ENCODE data around the gene NPHS1. TPM values are rescaled to one million over a fixed set of nuclear protein-coding genes. Genes with fewer than 3 reads are reported as not detected.

Gene NPHS1
- total RNA-seq, 3 donors from 2014 or later (not counting 1 experiment from before 2014, with no cell fraction given), result 0.93 TPM; not detected in 2

GRCh38 chr19:35788205-35788960 is 63.9 kb downstream of the NPHS1 start:
- ATAC-seq (no peak), DNase-seq (no peak)
- H3K27me3 Mint-ChIP-seq (ENCODE audit: low read depth in 2 of 2), result peaks cover 0 to 4% of the 10 kb centered on the region in 2 donors
- TF ChIP-seq, protein P1, sequence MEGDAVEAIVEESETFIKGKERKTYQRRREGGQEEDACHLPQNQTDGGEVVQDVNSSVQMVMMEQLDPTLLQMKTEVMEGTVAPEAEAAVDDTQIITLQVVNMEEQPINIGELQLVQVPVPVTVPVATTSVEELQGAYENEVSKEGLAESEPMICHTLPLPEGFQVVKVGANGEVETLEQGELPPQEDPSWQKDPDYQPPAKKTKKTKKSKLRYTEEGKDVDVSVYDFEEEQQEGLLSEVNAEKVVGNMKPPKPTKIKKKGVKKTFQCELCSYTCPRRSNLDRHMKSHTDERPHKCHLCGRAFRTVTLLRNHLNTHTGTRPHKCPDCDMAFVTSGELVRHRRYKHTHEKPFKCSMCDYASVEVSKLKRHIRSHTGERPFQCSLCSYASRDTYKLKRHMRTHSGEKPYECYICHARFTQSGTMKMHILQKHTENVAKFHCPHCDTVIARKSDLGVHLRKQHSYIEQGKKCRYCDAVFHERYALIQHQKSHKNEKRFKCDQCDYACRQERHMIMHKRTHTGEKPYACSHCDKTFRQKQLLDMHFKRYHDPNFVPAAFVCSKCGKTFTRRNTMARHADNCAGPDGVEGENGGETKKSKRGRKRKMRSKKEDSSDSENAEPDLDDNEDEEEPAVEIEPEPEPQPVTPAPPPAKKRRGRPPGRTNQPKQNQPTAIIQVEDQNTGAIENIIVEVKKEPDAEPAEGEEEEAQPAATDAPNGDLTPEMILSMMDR (IDR thresholded peaks at IDR 0.05), result no peak
- Histone ChIP-seq H3K4me1 (ENCODE audit: control insufficient read depth, insufficient read depth, low read length) (no peaks in the 10 kb centered on the region), H3K9me3 (ENCODE audit: control insufficient read depth, insufficient read depth, low read length) (no peaks in the 10 kb centered on the region), H3K27ac (ENCODE audit: low read length) (no peak overlapping the region), H3K27me3 (ENCODE audit: control insufficient read depth, insufficient read depth, low read length) (no peaks in the 10 kb centered on the region), H3K36me3 (ENCODE audit: control insufficient read depth, insufficient read depth, low read length) (no peaks in the 10 kb centered on the region), H3K4me3 (ENCODE audit: low read length) (no peak overlapping the region)
- intact Hi-C loops (cut with micrococcal nuclease), result no loop called here
- H3K36me3 Mint-ChIP-seq, result no peaks in the 10 kb centered on the region
- no peak overlapping the region for H3K27ac Mint-ChIP-seq
- peaks cover 1 to 5% of the 10 kb centered on the region in 2 donors for H3K4me1 Mint-ChIP-seq
- 86% methylated on average over 7 of the region's 12 CpGs for WGBS (ENCODE audit: insufficient coverage)
- no peaks in the 10 kb centered on the region for H3K9me3 Mint-ChIP-seq
- no peak overlapping the region for H3K4me3 Mint-ChIP-seq

DNA sequence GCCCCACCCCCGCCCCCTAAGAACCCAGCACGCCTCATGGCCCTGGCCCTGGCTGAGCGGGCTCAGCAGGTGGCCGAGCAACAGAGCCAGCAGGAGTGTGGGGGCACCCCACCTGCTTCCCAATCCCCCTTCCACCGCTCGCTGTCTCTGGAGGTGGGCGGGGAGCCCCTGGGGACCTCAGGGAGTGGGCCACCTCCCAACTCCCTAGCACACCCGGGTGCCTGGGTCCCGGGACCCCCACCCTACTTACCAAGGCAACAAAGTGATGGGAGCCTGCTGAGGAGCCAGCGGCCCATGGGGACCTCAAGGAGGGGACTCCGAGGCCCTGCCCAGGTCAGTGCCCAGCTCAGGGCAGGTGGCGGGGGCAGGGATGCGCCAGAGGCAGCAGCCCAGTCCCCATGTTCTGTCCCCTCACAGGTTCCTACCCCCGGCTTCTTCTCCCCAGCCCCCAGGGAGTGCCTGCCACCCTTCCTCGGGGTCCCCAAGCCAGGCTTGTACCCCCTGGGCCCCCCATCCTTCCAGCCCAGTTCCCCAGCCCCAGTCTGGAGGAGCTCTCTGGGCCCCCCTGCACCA is 65.0 kb downstream of the NPHS1 start:
- TF ChIP-seq, protein P1 (IDR thresholded peaks at IDR 0.05), result no peak
- H3K36me3 ChIP-seq (ENCODE audit: control insufficient read depth, insufficient read depth, low read length), result peaks cover 4% of the 10 kb centered on the region
- H3K4me3 ChIP-seq (ENCODE audit: low read length), result no peak overlapping the region
- WGBS (ENCODE audit: insufficient coverage), result 95% methylated on average over 15 of the region's 15 CpGs
- ATAC-seq (no peak), DNase-seq (no peak)
- no peak overlapping the region for H3K27ac ChIP-seq (ENCODE audit: low read length)
- no peaks in the 10 kb centered on the region for H3K27me3 ChIP-seq (ENCODE audit: control insufficient read depth, insufficient read depth, low read length)
- Mint-ChIP-seq H3K27me3 (ENCODE audit: low read depth in 2 of 2) (no peaks in the 10 kb centered on the region), H3K9me3 (no peaks in the 10 kb centered on the region), H3K4me1 (peaks cover 7 to 10% of the 10 kb centered on the region in 2 donors), H3K27ac (no peak overlapping the region), H3K4me3 (no peak overlapping the region), H3K36me3 (no peaks in the 10 kb centered on the region)
- no peaks in the 10 kb centered on the region for H3K9me3 ChIP-seq (ENCODE audit: control insufficient read depth, insufficient read depth, low read length)
- intact Hi-C loops (cut with micrococcal nuclease), result no loop called here
- H3K4me1 ChIP-seq (ENCODE audit: control insufficient read depth, insufficient read depth, low read length), result no peaks in the 10 kb centered on the region

DNA sequence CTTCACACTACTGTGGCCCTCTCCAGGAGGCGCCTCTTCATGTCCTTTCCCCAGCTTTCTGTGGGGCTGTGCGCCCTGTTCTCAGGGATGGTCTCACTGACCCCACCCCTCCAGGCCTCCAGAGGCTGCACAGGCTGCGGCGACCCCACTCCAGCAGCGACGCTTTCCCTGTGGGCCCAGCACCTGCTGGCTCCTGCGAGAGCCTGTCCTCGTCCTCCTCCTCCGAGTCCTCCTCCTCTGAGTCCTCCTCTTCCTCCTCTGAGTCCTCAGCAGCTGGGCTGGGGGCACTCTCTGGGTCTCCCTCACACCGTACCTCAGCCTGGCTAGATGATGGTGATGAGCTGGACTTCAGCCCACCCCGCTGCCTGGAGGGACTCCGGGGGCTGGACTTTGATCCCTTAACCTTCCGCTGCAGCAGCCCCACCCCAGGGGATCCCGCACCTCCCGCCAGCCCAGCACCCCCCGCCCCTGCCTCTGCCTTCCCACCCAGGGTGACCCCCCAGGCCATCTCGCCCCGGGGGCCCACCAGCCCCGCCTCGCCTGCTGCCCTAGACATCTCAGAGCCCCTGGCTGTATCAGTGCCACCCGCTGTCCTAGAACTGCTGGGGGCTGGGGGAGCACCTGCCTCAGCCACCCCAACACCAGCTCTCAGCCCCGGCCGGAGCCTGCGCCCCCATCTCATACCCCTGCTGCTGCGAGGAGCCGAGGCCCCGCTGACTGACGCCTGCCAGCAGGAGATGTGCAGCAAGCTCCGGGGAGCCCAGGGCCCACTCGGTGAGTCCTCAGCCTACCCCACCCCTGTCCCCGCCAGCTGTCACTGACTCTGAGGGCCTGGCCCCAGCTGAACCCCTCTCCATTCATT is 65.8 kb downstream of the NPHS1 start:
- H3K36me3 Mint-ChIP-seq, result no peaks in the 10 kb centered on the region
- no peak overlapping the region for H3K27ac ChIP-seq (ENCODE audit: low read length)
- WGBS (ENCODE audit: insufficient coverage), result 97% methylated on average over 31 of the region's 31 CpGs
- H3K4me1 ChIP-seq (ENCODE audit: control insufficient read depth, insufficient read depth, low read length), result no peaks in the 10 kb centered on the region
- peaks cover 4% of the 10 kb centered on the region for H3K36me3 ChIP-seq (ENCODE audit: control insufficient read depth, insufficient read depth, low read length)
- H3K27me3 ChIP-seq (ENCODE audit: control insufficient read depth, insufficient read depth, low read length), result no peaks in the 10 kb centered on the region
- no peak overlapping the region for H3K27ac Mint-ChIP-seq
- TF ChIP-seq, protein P1 (IDR thresholded peaks at IDR 0.05), result no peak
- no peak for DNase-seq
- H3K27me3 Mint-ChIP-seq (ENCODE audit: low read depth in 2 of 2), result no peaks in the 10 kb centered on the region
- intact Hi-C loops (cut with micrococcal nuclease), result no loop called here
- no peak overlapping the region for H3K4me3 Mint-ChIP-seq
- H3K9me3 ChIP-seq (ENCODE audit: control insufficient read depth, insufficient read depth, low read length), result no peaks in the 10 kb centered on the region
- no peak for ATAC-seq
- peaks cover 7 to 10% of the 10 kb centered on the region in 2 donors for H3K4me1 Mint-ChIP-seq
- H3K9me3 Mint-ChIP-seq, result no peaks in the 10 kb centered on the region
- no peak overlapping the region for H3K4me3 ChIP-seq (ENCODE audit: low read length)
